NT2/D1 (cell line): ENCODE data around the gene CCS.
"Not testable (repeated sequence)": the region's sequence is repeated elsewhere in the genome, so short reads cannot be mapped to it uniquely, and the experiment has no call there.

ENCODE experiments used
- DNase-seq: peaks from one replicate; pipeline ENCODE4 v3.0.0-alpha.2; 2011; ENCODE audit warnings: low read depth, low spot score
- H3K27me3 ChIP-seq: 2 replicates; pipeline ENCODE4 v1.6.0; 2011; ENCODE audit warnings: mild to moderate bottlenecking; ENCODE audit not compliant: insufficient read length, insufficient read depth
- H3K36me3 ChIP-seq: 2 replicates; pipeline ENCODE4 v1.6.1; 2011; ENCODE audit warnings: mild to moderate bottlenecking, low read length, mixed read lengths; ENCODE audit not compliant: insufficient read depth, insufficient read length
- H3K4me1 ChIP-seq: 2 replicates; pipeline ENCODE4 v1.5.1; 2011; ENCODE audit not compliant: insufficient read depth, insufficient read length
- H3K4me3 ChIP-seq: 2 replicates; pipeline ENCODE4 v1.5.1; 2011; ENCODE audit warnings: low read depth; ENCODE audit not compliant: insufficient read length
- H3K9ac ChIP-seq: 2 replicates; pipeline ENCODE4 v1.6.0; 2011; ENCODE audit warnings: low read depth; ENCODE audit not compliant: insufficient read length
- H3K9me3 ChIP-seq: 2 replicates; pipeline ENCODE4 v1.5.1; 2011; ENCODE audit warnings: mild to moderate bottlenecking, low read length; ENCODE audit not compliant: insufficient read depth
- SUZ12 ChIP-seq: IDR thresholded peaks from 2 replicates; pipeline ENCODE4 v1.6.1; 2011; ENCODE audit not compliant: insufficient read length, insufficient read depth; ENCODE audit errors: extremely low read depth
- YY1 ChIP-seq: IDR thresholded peaks from 2 replicates; pipeline ENCODE4 v1.6.1; 2011; ENCODE audit not compliant: insufficient read length, insufficient read depth
- ZNF274 ChIP-seq: IDR thresholded peaks from 2 replicates; pipeline ENCODE4 v1.6.1; 2011; ENCODE audit warnings: mild to moderate bottlenecking, low read depth, low read length

CCS gene

GRCh38 chr11:66636411-66636810, 43.4 kb downstream of the CCS start:
- peaks cover 72% of the 10 kb centered on the region for H3K36me3 ChIP-seq
- peaks cover 4% of the 10 kb centered on the region for H3K4me1 ChIP-seq
- TF ChIP-seq YY1 (no peak), SUZ12 (no peak), ZNF274 (no peak)
- no peak for DNase-seq
- no peak overlapping the region for H3K4me3 ChIP-seq
- H3K9ac ChIP-seq: no peak overlapping the region
- H3K9me3 ChIP-seq: no peaks in the 10 kb centered on the region
- no peaks in the 10 kb centered on the region for H3K27me3 ChIP-seq

GRCh38 chr11:66637557-66638176, 44.7 kb downstream of the CCS start:
- Histone ChIP-seq H3K27me3 (no peaks in the 10 kb centered on the region), H3K4me3 (peak overlapping the region; percentile 98), H3K9ac (peak overlapping the region; percentile 78), H3K9me3 (no peaks in the 10 kb centered on the region), H3K4me1 (peaks cover 4% of the 10 kb centered on the region), H3K36me3 (peaks cover 73% of the 10 kb centered on the region)
- no peak for TF ChIP-seq SUZ12
- TF ChIP-seq YY1: no peak
- no peak for TF ChIP-seq ZNF274
- DNase-seq: no peak

DNA sequence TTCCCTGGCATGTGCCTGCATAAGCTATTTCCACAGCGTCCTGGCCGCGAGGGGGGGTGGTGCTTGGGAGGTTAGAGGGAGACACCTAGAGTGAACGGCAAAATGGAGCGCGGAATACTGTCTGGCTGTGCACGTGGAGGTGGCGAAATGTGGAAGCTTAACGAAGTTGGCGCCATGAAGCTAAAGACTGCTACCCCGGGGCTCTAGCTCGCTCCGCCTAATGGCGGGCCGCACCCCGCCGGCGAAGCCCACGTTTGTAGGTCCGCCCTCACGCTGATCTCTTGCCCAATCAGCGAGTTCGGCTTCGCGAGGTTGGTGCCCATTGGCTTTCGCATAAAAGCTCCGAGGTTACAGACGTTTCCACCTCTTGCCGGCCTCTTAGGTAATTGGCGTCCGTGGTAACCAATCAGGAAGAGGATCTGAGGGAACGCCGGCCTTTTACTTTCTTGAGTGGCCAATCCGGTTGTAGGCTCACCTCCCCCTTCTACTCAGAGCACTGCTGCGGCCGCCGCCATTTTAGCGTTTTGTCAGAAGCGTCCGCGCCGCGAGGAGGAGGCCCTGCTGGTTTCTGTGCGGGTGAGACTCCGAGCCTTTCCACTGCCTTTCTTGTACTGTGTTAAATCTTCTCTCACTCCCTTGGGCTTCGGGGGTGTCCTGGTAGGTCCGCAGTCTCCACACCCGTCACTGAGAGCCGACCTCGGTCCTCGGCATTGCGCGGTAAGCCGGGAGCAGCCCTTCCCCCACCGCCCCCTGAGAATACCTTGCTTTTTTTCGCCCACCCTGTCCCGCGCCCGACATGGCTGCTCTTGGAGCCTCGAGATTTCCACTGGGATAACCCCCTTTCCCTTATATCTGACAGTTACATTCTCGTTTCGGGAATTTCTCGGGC, 45.4 kb downstream of the CCS start, which contains the start of gene RBM4:
TSS of gene RBM4 (plus strand) at position 527 of the 889 bp plus-strand sequence. CDS start 1,009 bp downstream, outside the sequence.
- Histone ChIP-seq H3K4me1 (peaks cover 9% of the 10 kb centered on the region), H3K9ac (peak within 1 kb of the TSS; percentile 100), H3K9me3 (no peaks in the 10 kb centered on the region), H3K36me3 (peaks cover 73% of the 10 kb centered on the region), H3K27me3 (no peaks in the 10 kb centered on the region), H3K4me3 (peak within 1 kb of the TSS; percentile 98)
- DNase-seq: peak; percentile 100
- TF ChIP-seq SUZ12: no peak
- TF ChIP-seq YY1: peak; percentile 85
- TF ChIP-seq ZNF274: no peak

GRCh38 chr11:66639066-66639813, 46.3 kb downstream of the CCS start:
- Histone ChIP-seq H3K27me3 (no peaks in the 10 kb centered on the region), H3K4me1 (peaks cover 16% of the 10 kb centered on the region), H3K36me3 (peaks cover 76% of the 10 kb centered on the region), H3K4me3 (peak overlapping the region; percentile 98), H3K9me3 (no peaks in the 10 kb centered on the region), H3K9ac (peak overlapping the region; percentile 100)
- no peak for DNase-seq
- TF ChIP-seq ZNF274 (no peak), SUZ12 (no peak), YY1 (no peak)

DNA sequence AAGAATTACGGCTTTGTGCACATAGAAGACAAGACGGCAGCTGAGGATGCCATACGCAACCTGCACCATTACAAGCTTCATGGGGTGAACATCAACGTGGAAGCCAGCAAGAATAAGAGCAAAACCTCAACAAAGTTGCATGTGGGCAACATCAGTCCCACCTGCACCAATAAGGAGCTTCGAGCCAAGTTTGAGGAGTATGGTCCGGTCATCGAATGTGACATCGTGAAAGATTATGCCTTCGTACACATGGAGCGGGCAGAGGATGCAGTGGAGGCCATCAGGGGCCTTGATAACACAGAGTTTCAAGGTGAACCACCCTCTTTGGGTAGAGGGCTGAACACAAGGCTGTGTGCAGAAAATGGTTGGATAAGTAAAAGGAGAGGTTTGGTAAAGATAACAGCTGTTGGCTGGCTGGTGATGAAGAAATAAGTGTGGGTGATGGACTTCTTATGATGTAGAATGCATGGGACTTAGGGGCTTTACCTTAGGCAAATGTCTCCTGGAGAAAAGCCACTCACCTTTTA, 46.9 kb downstream of the CCS start:
- Histone ChIP-seq H3K4me1 (peaks cover 16% of the 10 kb centered on the region), H3K36me3 (peaks cover 76% of the 10 kb centered on the region), H3K9ac (peak overlapping the region; percentile 68), H3K4me3 (peak overlapping the region; percentile 98)
- not testable (repeated sequence) for H3K9me3 ChIP-seq, DNase-seq, H3K27me3 ChIP-seq

- TF ChIP-seq ZNF274 (no peak), SUZ12 (no peak), YY1 (no peak)
- no peaks in the 10 kb centered on the region for H3K9me3 ChIP-seq
- no peak for DNase-seq
- H3K36me3 ChIP-seq: peaks cover 83% of the 10 kb centered on the region
- peaks cover 16% of the 10 kb centered on the region for H3K4me1 ChIP-seq
- H3K4me3 ChIP-seq: peak overlapping the region; percentile 98
- H3K9ac ChIP-seq: no peak overlapping the region
- H3K27me3 ChIP-seq: no peaks in the 10 kb centered on the region
Measured at GRCh38 chr11:66641834-66642233, 48.8 kb downstream of the CCS start.
